Measurements from ENCODE around the gene CTNNA1.
A peak's percentile ranks its signal among the peaks of the same experiment; 100 is the strongest.

The CTNNA1 gene

DNA sequence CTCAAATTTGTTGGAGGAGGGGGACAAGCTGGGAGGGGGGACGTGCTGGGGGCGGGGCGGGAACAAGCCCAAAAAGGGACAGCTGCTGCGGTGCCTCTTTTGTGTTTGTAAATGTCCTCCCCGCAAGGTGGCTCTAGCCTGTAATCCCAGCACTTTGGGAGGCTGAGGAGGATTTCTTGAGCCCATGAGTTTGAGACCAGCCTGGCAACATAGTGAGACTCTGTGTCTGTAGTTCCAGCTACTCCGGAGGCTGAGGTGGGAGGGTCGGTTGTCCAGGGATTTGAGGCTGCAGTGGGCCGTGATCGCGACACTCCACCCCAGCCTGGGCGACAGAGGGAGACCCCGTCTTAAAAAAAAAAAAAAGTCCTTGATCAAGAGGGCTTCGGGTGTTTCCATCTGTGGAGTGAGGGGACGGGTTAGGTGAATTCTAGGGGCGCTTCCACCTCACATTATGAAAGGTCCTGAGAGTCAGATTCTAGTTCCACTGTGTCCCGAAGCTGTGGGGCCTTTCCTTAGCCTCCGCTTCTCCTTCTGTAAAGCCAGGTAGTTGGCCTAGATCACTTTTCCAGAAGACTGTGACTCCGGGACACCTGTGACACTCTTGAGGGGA is 779 bp upstream of the CTNNA1 start:
- Histone ChIP-seq H3K27me3 (no peaks in the 10 kb centered on the region), H3K4me1 (no peaks in the 10 kb centered on the region), H3K4me3 (ENCODE audit: low read depth, low read length) (peak overlapping the region; percentile 91), H3K9me3 (no peaks in the 10 kb centered on the region), H3K36me3 (no peaks in the 10 kb centered on the region)
- DNase-seq, result no peak
- TF ChIP-seq, protein P1, sequence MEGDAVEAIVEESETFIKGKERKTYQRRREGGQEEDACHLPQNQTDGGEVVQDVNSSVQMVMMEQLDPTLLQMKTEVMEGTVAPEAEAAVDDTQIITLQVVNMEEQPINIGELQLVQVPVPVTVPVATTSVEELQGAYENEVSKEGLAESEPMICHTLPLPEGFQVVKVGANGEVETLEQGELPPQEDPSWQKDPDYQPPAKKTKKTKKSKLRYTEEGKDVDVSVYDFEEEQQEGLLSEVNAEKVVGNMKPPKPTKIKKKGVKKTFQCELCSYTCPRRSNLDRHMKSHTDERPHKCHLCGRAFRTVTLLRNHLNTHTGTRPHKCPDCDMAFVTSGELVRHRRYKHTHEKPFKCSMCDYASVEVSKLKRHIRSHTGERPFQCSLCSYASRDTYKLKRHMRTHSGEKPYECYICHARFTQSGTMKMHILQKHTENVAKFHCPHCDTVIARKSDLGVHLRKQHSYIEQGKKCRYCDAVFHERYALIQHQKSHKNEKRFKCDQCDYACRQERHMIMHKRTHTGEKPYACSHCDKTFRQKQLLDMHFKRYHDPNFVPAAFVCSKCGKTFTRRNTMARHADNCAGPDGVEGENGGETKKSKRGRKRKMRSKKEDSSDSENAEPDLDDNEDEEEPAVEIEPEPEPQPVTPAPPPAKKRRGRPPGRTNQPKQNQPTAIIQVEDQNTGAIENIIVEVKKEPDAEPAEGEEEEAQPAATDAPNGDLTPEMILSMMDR (IDR thresholded peaks at IDR 0.05; ENCODE audit: low read depth, low read length), result no peak

DNA sequence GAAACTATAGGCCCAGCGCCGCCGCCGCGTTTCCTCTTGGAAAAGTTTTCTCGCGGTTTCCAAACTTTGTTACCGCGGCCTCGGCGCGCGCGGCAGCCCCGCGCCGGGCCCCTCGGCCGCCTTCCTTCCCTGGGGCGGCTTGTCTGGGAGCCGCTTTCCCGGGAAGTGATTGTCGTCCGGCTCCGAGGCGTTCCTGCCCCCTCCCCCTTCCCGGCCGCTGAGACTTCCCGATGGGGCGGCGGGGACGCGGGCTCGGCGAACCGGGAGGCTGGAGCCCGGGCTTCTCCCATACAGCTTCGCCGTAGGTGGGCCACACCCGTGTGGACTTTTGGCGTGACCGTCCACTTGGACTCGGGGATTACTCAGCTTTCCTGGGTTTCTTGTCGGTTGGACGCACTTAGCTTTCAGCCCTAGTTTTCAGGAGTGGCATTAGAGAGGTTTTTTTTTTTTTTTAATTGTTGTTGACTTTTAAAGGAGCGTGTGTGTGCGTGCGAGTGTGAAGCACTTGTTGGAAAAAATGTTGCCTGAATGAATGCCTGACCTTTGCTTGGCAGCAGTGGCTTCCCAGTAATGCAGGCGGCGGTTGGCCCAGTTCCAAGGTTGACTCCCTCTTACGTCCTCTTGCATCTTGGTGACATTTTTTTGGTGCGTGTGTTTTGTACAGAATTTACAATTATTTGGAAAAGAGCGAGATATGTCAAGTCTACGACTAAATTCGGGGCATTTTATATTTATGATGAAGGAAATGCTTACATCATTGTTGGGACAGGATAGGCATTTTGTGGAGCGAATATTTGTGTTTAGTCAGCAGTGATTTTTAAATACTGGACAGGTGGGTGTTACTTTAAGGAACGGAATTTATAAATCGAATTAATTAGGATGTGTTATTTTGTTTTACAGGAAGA is 821 bp downstream of the CTNNA1 start:
- Histone ChIP-seq H3K27me3 (no peaks in the 10 kb centered on the region), H3K36me3 (no peaks in the 10 kb centered on the region), H3K9me3 (no peaks in the 10 kb centered on the region), H3K4me3 (ENCODE audit: low read depth, low read length) (peak overlapping the region; percentile 91), H3K4me1 (no peaks in the 10 kb centered on the region)
- TF ChIP-seq, protein P1 (IDR thresholded peaks at IDR 0.05; ENCODE audit: low read depth, low read length), result no peak
- DNase-seq, result peak; percentile 78

DNA sequence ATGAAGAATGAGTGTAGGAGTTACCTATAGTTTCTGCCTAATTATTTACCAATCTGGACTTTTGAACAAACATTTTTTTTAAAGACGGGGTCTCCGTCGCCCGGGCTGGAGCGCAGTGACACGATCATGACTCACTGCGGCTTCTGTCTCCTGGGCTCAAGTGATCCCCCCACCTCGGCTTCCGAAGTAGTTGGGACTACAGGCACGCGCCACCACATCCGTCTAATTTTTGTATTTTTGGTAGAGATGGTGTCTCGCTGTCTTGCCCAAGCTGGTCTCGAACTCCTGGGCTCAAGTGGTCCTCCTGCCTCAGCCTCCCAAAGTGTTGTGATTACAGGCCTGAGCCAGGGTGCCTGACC is 1.5 kb downstream of the CTNNA1 start:
- H3K27me3 ChIP-seq, result no peaks in the 10 kb centered on the region
- TF ChIP-seq, protein P1 (IDR thresholded peaks at IDR 0.05; ENCODE audit: low read depth, low read length), result no peak
- H3K9me3 ChIP-seq, result no peaks in the 10 kb centered on the region
- no peaks in the 10 kb centered on the region for H3K4me1 ChIP-seq
- no peaks in the 10 kb centered on the region for H3K36me3 ChIP-seq
- H3K4me3 ChIP-seq (ENCODE audit: low read depth, low read length), result peak overlapping the region; percentile 91; the same call in 1 of the 2 replicates
- no peak for DNase-seq

GRCh38 chr5:138755084-138755748 is 2.0 kb downstream of the CTNNA1 start:
- H3K27me3 ChIP-seq, result no peaks in the 10 kb centered on the region
- no peaks in the 10 kb centered on the region for H3K36me3 ChIP-seq

GRCh38 chr5:138757061-138757776 is 4.0 kb downstream of the CTNNA1 start:
- TF ChIP-seq, protein P1 (IDR thresholded peaks at IDR 0.05; ENCODE audit: low read depth, low read length), result no peak
- Histone ChIP-seq H3K4me1 (no peaks in the 10 kb centered on the region), H3K36me3 (no peaks in the 10 kb centered on the region)

More at GRCh38 chr5:138755084-138755748, 2.0 kb downstream of the CTNNA1 start:
- DNase-seq, result no peak
- Histone ChIP-seq H3K4me1 (no peaks in the 10 kb centered on the region), H3K9me3 (no peaks in the 10 kb centered on the region), H3K4me3 (ENCODE audit: low read depth, low read length) (no peak overlapping the region)
- TF ChIP-seq, protein P1 (IDR thresholded peaks at IDR 0.05; ENCODE audit: low read depth, low read length), result no peak

More at GRCh38 chr5:138757061-138757776, 4.0 kb downstream of the CTNNA1 start:
- Histone ChIP-seq H3K4me3 (ENCODE audit: low read depth, low read length) (no peak overlapping the region), H3K27me3 (no peaks in the 10 kb centered on the region), H3K9me3 (no peaks in the 10 kb centered on the region)
- no peak for DNase-seq

Data from BE2C (cell line).